DMS153 treated with DMSO at 0.1 percent for 48 hours (cell line): ENCODE measurements around the gene IMPDH2.
A peak's percentile ranks its signal among the peaks of the same experiment; 100 is the strongest.

Source experiments
- DNase-seq: peaks from one replicate; lab custom pipeline; 2025; ENCODE audit not compliant: unreplicated experiment; lab: John Stamatoyannopoulos, UW

IMPDH2 gene

DNA sequence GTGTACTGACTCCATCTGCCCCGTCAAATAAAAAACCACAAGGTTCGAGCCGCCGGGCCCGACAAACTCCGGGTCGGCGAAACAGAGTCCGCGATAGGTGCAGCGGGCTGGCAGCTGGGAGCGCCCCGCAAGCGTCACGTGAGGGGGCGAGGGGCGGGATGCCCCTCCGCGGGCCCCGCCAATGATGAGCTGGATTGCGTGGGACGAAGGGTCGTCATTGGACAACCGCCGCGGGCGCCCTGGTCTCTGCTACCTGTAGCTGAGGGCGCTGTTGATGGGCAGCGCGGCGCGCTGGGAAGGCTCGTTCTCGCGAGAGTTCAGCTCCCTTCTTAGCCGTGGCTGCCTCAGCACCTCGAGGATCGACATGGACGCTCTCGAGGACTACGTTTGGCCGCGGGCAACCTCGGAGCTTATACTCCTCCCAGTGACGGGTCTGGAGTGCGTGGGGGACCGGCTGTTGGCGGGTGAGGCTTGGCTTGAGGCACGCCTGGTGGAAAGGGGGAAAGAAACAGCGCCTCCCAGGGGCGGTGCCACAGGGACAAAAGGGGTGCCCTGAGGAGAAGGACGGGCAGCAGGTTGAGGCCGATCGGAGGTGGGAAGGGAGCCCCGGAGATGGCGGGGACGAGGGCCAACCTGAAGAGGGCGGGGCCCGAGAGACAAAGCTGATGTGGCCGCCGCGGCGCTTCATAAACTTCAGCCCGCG, 22.0 kb downstream of the IMPDH2 start, which contains the start of gene WDR6:
Gene WDR6, plus strand, starts transcription at position 324 of the 703 bp plus-strand sequence. Its CDS starts 41 bp downstream, at position 365.
- DNase-seq = peak; percentile 62

DNA sequence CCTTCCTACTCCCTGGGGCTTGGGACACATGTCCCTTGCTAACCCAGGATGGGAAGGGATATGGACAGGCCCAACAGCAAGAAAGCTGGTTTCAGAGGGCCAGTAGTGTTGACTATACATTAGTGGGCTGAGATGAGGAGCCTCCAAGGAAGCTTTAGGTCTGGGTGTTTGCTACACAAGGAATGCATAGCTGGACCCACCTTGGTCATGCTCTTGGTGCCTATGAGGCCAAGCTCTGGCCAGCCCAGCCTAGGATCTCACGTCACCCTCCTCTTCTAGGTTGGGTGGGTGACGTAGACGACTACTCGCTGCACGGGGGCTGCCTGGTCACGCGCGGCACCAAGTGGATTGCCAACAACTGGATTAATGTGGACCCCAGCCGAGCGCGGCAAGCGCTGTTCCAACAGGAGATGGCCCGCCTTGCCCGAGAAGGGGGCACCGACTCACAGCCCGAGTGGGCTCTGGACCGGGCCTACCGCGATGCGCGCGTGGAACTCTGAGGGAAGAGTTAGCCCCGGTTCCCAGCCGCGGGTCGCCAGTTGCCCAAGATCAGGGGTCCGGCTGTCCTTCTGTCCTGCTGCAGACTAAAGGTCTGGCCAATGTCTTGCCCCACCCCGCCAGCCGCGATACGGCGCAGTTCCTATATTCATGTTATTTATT, 22.7 kb downstream of the IMPDH2 start:
- DNase-seq = no peak

GRCh38 chr3:49005998-49006397, 23.2 kb downstream of the IMPDH2 start:
- no peak for DNase-seq

- DNase-seq = no peak
Measured at GRCh38 chr3:49005303-49005680, 23.9 kb downstream of the IMPDH2 start.

- no peak for DNase-seq
Measured at GRCh38 chr3:49004352-49005302, 24.6 kb downstream of the IMPDH2 start.

- DNase-seq = no peak
Measured at GRCh38 chr3:49001155-49001554, 28.0 kb downstream of the IMPDH2 start.

GRCh38 chr3:48999085-48999858, 29.9 kb downstream of the IMPDH2 start:
- DNase-seq = no peak

- DNase-seq = no peak
Measured at GRCh38 chr3:48997714-48998637, 31.2 kb downstream of the IMPDH2 start.

DNA sequence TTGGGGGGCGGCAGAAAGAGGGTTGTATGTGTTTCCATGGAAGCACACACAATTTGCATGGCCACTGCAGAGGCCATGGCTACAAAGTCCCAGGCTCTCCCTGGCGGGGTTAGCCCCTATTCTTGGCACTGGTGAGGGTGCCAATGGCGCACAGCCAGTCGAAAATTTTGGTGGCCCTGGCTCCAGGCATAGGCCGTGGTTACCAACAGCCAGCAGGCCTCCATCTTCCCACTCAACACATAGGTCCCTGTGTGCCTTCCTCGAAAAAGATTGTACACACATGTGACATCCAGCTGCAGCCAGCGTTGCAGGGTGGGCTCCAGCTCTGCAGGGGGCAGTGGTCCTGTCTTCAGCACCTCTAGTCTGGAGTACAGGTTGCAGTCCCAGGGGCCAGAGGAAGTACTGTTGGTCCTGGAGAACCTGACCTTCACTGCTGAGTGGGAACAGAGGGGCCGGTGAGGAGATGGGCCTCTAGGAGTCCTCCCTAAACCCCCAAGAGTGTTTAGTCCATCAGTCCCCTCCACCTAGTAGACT, 32.0 kb downstream of the IMPDH2 start:
- no peak for DNase-seq

- no peak for DNase-seq
Measured at GRCh38 chr3:48996640-48997039, 32.6 kb downstream of the IMPDH2 start.

GRCh38 chr3:48993834-48994233, 35.4 kb downstream of the IMPDH2 start:
- no peak for DNase-seq

DNA sequence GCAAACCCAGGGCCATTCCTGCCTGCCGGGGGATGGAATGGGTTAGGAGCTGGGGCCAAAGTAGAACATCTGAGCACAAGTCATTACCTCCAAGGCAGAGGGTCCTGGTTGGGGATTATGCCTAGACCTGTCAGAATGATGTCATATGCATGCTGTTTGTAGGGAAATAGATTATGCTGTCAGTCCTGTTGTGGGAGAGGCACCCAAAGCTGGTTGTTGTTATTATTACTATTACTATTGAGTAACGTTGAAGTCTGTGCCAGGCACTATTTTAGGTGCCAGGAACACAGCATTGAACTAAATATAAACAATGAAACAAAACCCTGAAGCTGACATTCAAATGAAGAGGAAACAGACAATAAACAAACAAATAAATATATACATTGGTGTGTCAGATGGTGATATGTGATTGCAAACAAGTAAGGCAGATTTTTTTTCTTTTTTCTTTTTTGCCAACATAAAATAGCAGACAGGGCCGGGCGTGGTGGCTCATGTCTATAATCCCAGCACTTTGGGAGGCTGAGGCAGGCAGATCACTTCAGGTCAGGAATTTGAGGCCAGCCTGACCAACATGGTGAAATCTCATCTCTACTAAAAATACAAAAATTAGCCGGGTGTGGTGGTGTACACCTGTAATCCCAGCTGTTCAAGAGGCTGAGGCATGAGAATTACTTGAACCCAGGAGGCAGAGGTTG, 37.2 kb downstream of the IMPDH2 start:
- DNase-seq = no peak

- DNase-seq = no peak
Measured at GRCh38 chr3:48990636-48991469, 38.3 kb downstream of the IMPDH2 start.

- no peak for DNase-seq
Measured at GRCh38 chr3:48989796-48990635, 39.2 kb downstream of the IMPDH2 start, which contains the start of gene P4HTM. Gene P4HTM, plus strand, starts transcription at chr3:48990241. Its CDS starts 16 bp downstream, at chr3:48990257.

DNA sequence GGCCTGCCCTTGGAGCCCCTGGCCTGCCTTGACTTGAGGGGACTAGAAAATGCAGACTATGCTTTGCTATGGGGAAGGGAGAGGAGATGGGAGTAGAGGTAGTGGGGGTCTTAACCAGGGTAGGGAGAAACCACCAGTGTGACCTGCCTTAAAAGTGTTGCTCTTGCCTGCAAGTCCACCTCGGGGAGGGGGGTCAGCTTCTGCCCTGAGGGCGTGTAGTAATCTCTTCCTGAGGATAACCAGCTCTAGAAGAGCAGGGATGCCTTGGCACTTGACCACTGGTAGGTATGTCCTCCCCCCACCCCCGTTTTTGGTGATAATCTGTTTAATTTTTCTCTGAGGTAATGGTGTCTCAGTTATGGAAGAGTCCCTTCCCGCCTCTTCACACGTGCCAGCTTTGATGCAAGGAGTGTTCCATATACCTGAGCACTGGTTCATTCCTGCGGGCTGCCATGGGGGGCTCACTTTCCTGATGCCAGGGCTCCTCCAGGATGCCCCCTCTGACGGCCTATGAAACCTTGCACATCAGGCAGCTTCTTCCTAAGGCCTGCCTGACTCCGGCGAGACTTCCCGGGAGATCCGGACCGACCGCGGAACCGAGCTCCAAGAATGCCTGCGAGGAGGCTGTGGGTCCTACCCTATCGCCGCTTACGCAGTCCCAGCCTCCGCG, 39.9 kb downstream of the IMPDH2 start:
- DNase-seq = no peak

DNA sequence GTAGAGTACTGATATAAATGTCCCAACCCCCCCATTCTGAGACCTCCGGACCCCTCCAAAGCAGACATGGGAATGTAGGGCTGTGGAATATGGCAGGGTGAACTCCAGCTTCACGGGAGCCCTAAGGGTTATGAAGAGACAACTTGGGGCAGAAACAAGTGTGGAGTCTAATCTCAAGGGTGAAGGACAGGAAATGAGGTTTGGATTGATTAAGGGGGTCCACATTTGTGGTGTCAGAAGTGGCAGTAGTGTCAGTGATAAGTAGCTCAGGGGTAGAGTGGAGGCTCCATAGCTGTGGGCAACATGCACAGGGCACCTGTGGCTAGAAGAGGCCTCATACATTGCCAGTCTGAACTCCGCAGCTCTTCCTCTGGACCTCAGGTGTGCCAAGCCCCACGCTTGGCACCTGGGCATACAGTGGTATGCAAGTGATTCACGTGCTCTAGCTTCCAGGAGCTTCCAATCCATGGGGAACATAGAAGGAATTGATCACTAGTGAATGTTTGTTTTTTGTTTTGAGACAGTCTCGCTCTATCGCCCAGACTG, 43.3 kb downstream of the IMPDH2 start:
- no peak for DNase-seq
